Stimulated activated CD8-positive, alpha-beta memory T cell treated with anti-CD3 and anti-CD28 coated beads, Interleukin-15, amount 100 ng/mL, for 1 hour (primary cell): ENCODE results near the gene ZXDC.

Experiments used
- DNase-seq: peaks from one replicate; pipeline ENCODE4 v3.0.0-alpha.2; 2020; ENCODE audit warnings: low read depth

ZXDC gene

DNA sequence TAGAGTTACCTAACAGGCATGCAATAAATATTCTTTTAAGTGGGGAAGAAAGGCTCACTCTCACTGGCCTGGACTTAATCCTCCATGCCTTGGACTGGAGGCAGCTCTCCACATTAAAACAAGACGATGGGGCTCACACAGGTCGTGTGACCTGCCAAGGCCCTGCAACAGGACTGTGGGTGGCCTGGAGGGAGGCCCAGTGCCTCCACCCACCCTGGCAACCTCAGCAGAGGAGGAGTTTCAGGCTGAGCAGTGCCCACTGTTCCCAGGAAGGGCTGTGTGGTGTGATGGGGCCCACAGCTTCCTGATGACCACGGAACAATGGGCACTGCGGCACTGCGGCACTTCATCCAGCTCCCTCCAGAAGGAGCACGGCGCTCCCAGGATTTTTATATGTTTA is 36.3 kb upstream of the ZXDC start:
- no peak for DNase-seq

DNA sequence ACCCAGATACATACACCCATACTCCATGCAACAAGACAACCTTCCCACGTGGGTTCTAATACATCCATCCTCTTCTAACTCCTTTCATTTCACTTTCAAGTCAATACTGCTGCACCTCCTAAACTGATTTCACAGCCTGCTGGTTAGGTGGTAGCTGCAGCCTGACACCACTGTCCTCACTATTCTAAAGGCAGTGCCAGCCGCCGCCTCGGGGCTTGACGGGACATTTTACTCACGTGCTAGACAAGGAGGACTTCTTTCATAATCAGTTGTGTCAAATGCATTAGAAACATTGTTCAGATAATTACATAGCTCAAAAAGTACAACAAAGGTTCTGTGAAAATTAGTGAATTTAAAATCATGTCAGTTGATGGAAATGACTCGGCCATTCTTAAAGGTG is 35.6 kb upstream of the ZXDC start:
- DNase-seq: no peak

DNA sequence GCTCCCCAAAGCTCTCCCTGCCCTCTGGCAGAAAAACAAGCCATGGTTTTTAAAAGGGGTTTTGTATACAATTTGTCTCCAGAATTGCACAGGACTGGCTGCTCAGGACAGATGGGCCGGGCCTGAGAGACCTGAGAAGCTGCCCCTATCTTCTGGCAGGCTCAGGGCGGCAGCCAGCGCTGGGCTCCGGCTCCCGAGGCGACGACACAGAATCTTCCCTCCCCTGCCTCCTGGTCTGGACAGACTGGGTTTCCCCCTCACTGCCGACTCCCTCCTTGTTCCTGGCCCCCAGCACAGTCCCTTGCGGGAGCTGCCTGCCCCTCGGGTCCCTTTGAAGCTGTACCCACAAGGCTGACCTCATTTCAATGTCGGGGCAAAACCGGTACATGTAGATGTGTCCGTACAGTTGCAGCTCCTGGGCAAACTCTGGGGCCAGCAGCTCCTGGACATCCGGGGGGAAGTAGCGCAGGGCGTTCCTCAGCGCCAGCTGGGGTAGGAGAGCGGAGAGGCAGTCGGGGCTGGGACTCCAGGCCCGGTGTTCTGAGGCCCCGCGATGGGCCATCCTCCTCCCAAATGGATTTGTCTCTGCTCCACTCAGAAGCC is 34.7 kb upstream of the ZXDC start:
- DNase-seq: no peak

DNA sequence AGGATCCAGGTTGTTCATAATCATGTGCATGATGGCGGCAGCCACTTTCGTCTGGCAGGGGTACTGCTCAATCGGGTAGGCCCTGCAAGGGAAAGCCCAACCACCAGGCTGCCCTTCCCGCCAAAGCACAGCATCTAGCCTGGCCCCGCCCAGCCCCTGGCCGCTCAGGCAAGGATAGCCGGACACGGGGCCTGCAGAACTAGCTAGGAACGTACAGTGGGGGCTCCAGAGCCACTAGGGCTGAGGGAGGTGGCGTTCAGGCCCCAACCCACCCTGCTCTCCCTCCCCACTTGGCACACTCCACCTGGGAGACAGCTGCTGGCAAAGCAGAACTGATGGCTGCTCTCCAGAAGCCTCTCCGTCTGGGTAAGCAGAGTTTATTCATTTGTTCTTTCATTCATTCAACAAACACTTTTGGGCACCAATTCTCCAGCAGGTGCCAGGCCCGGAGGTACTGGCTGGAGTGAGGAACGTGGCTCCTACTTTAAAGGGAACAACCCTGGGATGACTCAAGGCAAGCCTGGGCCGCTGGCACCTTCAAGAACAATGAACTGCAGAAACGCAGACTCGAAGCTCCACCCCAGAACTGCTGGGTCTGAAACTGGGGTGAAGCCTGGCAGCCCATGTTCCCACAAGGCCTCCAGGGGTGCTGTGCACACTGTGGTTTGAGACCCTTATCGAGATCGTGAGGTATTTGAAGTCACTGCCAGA is 34.1 kb upstream of the ZXDC start:
- DNase-seq: no peak

DNA sequence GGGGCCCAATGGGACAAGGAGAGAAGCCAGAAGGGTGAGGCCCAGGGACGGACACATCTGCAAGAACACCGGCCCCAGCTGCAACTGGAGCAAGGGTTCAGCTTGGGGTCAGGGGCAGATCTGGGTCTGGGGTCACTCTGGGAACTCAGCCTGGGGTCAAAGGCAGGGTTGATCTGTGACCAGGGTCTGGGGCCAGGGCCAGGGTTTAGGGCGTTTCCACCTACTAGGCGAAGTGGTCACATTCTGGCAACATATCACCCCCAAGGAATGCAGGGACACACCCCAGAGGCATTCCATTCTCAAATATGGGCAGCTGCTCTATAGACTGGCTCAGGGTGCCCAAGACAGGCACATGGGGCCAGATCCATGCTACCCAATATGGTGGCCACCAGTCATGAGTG is 32.9 kb upstream of the ZXDC start:
- DNase-seq: no peak

DNA sequence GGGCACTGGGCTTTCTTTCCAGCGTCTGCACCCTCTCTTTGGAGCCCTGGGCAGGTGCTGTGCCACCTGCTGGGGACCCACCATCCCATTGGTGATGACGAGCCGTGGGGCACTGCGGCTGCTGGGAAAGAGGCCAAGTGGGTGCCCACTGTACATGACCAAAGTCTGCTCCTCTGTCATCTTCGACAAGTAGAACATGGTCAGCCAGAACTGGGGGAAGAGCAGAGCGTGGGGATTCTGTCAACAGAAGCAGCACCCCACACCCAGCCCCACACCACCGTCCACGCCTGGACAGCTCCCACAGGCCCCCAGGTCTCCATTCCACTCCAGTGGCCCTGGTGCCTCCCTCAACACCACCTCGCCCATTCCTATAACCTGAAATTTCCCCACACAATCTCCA is 32.2 kb upstream of the ZXDC start:
- DNase-seq: no peak

DNA sequence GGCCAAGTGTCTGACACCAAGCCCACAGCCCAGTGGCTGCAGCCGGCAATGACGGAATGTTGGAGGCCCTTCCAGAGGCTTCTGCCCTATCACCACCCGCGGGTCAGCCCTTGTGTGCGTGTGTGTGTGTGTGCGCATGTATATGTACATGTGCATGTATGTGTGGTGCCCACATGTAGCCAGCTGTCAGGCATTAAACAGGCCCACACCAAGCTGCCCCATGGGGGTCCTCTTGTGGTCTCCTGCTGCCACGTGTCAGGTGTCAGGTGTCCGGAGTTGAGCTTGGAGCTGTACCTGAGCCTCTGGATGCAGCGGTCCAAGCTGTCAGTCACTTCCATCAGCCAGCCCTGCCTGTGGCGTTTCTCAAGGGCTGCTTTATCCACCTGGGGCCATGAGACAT is 28.0 kb upstream of the ZXDC start:
- no peak for DNase-seq

DNA sequence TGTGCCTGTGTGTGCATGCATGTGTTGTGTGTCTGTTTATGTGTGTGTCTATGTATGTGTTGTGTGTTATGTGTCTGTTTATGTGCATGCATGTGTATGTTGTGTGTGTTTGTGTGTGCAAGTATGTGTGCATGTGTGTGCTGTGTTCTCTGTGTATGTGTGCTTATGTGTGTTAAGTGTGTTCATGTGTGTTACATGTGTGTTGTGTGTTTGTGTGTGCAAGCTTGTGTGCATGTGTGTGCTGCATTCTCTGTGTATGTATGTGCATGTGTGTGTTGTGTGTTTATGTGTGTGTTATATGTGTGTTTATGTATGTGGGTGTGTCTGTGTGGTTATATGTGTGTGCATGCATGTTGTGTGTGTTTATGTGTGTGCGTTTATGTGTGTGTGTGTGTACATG is 27.0 kb upstream of the ZXDC start:
- no peak for DNase-seq

DNA sequence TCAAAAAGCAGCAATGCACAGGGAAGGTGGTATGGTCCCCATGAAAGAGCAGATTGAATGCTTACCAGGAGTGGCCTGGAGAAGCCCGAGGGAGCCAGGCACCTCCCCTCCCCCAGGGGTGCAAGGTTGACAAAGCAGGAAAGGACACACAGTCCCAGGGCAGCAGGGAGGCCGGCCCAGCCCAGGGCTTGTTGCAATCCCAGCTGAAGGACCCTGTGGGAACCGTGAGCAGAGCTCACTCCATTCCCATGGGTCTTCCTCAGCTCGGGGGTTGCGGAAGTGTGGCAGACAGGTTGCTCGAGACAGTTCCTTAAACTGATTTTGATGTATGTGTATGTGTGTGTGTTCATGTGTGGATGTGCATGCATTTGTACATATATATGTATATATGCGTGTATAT is 26.0 kb upstream of the ZXDC start:
- no peak for DNase-seq

DNA sequence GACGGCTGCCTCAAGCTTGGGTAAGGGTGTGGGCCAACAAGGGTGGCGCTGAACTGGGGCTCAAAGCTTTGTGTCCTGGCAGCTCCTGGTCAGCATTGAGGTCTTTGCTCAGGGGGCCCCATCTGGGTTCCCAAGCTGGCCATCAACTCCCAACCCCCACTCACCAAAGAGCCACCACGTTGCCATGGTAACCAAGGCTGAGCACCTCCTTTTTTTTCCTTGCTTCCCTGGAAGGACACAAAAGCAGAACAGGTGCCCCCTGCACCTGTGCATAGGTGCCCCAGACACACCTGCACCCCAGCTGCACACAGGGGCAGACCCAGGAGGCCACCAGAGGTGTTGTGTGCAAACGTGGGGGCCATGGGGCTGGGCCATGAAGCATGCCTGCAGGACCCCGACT is 25.4 kb upstream of the ZXDC start:
- no peak for DNase-seq

DNA sequence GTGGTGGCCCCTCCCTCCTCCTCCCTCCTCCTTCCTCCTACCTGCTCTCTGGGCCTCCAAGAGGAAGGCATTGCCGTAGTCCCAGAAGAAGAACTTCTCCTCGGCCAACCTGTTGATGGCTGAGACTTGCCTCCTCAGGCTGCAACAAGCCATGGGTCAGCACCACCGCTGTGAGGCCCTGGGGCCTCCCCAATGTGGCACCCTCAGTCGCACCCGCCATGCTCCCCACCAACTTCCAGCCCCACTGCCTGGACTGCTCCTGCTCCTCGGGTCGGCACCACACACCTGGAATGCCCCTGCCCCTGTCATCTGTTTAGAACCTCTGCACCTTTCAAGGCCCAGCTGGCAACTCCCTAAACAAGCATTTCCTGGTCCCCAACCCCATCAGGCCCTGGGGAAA is 24.3 kb upstream of the ZXDC start:
- DNase-seq: no peak

DNA sequence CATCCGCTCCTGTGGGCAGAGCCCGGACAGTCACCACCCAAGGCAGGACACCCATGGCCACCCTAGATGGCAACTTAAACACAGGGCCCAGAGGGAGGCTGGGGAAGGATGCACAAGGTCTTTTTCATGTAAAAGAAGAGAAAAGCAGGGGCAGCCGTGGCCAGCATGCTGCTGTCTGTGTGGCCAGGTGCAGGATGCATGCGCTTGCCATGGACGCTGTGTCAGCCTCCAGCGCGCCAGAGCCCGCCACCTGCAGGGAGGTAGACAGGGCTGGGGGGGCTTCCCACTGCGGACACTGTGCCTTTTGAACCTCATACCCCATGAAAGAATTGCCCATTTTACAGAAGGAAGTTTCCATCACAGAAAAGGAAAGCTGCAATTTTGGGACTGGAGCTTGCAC is 23.7 kb upstream of the ZXDC start:
- DNase-seq: no peak

DNA sequence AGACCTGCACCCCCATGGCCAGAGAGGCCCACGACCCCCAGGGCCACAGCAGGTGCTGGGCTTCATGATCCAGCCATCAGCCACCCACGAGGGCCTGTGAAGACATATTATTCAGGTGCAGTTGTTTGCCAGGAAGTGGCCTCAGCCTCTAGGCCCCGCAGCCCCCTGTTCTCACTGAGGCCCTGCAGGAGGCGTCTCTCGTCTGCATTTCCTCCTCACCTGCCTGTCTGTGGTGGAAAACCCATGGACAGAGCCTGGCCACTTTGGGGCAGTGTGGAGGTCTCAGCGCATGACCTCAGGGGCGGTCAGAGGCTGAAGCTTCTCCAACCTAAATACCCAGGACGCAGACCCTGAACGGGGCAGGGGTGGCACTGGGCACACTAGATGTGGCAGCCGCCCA is 23.2 kb upstream of the ZXDC start:
- DNase-seq: no peak

DNA sequence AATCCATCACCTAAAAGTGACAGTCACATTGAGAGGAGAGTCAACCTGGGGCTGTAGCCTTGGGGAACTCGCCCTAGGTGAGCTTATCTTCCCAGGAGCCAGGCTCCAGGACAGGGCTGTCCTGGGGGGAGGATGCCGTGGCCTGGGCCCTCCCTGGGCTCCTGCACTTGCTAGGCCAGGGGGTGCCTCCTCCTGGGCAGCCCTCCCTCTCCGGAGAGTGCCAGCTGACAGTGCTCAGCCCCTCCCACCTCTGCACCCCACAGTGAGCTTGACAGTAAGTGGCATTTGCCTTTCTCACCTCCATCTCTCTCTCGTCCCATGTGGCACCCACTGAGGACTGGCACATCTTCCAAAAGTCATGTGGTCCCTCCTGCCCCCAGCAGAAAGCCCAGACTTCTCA is 22.8 kb upstream of the ZXDC start:
- no peak for DNase-seq

DNA sequence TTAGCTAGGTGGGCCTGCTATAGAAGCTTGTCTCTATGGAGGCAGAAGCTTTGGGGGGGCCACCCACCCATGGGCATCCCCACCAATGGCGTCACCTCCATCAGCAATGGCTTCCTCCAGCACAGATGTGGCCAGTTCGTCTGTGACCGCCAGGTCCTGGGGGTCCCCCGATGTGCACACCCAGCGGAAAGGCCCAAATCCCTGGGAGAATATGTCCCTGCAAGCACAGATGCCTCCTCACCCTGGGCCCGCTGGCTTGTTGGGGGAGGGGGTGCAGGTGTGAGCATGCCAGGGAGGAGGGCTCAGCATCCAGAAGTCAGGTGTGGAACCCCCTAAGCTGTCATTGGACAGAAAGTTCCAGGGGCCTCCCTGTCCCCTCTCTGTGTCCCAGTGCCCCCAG is 22.3 kb upstream of the ZXDC start:
- DNase-seq: no peak

DNA sequence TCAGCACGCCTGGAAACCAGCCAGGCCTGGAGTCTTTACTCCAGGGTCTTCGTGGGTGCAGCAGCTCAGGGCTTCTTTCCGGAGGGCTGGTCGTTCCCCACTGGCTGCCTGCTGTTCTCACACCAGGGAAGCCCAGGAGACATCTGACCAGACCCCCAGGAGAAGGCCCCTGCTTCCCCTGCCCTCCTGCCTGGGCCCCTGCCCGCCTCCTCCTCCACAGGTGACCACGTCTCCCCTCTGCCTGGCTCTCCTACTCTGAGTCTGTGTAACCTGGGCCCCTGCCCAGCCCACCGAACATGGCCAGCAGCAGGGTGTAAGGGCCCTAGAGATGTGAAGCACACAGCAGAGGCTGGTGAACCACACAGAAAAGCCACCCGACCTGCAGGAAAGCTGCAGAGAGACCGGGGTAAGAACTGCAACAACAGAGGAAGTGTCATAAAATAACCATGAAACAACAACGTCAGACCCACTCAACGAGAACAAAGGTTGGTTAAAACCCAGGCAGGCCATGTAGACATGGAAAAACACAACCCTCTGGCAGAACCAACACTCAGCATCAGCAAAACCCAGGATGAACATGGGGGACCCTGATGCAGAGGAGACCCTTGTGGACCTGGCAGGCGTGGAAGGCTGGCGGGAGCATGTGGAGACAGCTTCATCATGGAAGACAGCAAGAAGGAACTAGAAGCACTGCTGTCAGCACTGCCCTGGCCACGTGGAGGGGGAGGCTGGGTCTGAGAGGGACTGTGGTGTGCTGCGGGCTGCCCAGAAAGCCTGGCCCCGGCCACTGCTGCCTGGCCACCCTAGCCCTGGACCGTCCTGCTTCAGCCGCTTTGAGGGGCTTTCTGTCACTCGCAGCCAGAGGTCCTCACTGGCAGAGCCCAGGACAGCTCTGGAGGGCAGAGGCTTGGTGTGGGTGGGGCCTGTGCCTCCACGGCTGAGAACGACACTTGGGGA is 21.5 kb upstream of the ZXDC start:
- DNase-seq: no peak

DNA sequence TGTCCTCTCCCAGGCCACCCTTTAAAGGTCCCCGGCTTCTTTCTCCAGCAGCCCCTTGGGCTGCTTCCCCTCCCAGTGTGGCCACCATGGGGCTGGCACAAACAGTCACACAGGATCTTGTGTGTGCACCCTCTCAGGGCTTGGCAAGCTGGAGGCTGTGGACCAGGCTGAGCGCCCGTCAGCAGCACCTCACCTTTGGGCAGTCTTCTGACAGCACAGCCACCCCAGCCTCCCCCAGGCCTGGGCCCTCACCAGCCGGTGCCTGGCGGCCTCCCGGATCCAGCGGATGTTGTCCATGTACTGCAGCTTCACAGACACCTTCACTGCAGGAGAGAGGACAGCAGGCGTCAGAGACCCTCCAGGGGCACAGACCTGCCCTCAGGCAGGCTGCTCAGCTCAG is 20.1 kb upstream of the ZXDC start:
- DNase-seq: no peak

DNA sequence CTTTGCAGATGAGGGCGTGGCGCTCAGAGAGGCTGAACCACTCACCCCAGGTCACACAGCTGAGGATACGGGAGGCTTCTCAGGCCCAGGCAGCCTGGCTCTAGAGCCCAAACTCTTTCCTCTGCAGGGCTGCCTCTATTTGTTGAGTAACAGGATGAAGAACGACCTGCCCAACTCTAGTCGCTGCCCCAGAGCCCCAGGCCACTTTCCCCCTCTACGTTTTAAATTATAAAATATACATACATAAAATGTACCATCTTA is 19.2 kb upstream of the ZXDC start:
- DNase-seq: no peak

DNA sequence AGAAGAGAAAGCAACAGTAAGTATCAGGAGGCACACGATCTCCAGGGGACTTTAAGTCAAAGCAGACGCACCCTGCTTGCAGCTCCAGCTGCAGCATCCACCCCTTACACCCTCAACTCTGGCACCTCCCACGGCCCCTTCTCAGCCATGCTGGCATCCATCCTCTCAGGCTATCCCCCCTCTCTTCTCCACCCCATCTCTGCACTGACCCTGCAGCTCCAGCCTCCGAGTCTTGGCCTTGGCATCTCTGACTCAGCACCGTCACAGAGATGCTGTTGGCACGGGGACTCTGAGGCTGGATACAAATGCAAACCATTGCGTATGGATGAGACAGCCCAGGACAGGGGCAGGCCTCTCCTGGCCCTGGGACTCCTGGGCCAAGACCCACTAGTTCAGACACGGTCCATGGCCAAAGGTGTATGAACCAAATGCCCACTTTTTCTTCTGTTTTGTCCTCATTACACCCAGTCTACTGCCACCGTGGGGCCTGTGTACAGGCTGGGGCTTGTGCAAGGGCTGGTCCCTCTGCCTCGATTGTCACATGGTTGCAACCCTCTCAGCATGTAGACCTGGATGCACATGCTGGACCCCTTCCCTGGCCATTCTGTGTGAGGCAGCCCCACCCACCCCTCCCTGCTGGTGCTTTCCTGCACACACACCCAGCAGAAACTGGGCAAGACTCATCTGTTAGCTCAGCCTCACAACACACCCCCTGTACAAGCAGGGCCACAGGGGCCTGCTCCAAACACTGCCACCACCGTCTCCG is 18.7 kb upstream of the ZXDC start:
- DNase-seq: no peak

DNA sequence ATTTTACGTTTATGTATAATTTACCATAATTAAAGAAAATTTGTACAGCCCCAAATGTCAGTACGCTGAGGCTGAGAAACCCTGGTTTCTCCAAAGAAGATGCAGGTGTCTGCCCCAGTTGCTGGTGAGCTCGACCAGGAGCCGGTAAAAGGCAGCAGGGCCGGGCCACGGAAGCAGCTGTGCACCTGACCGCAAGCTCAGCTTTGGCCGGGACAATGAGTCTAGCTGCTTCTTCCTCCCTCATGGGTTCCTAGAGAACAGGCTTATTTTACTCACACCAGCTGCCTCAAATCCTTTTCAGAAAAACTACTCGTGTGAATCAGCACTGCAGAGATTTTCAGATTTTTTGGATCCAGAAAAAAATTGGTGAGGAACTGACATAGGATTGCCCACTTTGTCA is 18.0 kb upstream of the ZXDC start:
- DNase-seq: no peak

DNA sequence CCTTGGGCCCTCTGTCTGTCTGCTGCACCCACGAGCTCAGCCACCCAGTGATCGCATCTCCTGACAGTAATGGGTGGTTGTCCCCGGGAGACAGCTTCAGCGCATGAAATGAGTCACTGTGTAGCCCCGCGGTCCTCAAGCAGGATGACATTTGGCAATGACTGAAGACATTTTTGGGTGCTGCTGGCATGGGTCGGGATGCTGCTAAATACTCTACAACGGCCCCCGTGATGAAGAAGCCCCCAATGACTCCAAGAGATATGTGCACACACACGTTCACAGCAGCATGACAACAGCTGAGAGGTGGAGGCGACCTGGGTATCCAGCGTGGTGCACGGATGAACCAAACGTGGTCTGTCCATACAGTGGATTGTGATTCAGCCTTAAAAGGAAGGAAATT is 17.4 kb upstream of the ZXDC start:
- DNase-seq: no peak

DNA sequence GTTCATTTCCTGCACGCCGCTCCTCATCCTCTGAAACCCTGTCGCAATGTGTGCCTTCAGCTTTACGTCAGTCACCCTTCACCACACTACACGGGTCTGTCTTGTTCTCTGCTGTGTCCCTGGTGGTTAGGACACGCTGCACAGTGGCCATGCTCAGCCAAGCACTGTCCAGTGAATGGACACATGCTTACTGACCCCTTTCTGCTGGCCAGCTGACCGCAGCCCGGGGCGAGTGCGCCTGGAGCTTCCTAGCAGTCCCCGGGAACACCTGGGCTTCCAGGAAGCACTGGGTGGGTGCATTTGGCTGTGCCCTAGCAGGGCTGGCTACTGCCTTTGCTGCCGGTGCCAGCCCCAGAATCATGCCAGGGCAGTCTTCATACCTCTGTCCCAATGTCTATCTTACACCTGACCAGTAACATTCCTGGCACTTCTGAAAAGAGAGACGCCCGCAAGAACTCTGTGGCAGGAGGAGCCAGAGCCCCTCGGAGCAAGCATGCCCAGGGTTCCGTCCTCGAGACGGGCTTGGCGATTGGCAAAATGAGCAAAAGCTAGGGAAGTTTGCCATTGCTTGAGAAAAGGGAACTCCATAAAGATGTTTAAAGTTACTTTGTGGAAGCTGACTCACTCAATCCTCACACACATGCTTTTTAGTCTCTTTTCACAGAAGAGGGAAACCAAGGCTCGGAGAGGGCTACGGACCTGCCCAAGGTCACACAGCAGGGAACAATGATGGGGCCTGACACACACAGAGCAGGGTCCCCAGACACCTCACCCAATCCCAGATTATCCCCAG is 15.7 kb upstream of the ZXDC start:
- DNase-seq: no peak
